Muscle of leg (tissue), 11 donors: ENCODE data around the gene LGALS7. TPM values are rescaled to one million over a fixed set of nuclear protein-coding genes. Genes with fewer than 3 reads are reported as not detected.

Experiments used
- DNase-seq: peaks from one replicate; pipeline ENCODE4 v3.0.0; 2013
- H3K27ac ChIP-seq: one replicate; pipeline ENCODE4 v1.5.1; 2013; ENCODE audit warnings: mild to moderate bottlenecking, low read length, control low read depth
- H3K27me3 ChIP-seq: one replicate; pipeline ENCODE4 v1.6.1; 2013; ENCODE audit warnings: low read length; ENCODE audit not compliant: control insufficient read depth, insufficient read depth
- H3K36me3 ChIP-seq: one replicate; pipeline ENCODE4 v1.6.1; 2013; ENCODE audit warnings: low read length; ENCODE audit not compliant: control insufficient read depth, insufficient read depth
- H3K4me1 ChIP-seq: one replicate; pipeline ENCODE4 v1.6.1; 2013; ENCODE audit warnings: low read length; ENCODE audit not compliant: control insufficient read depth, insufficient read depth
- H3K4me3 ChIP-seq: one replicate; pipeline ENCODE4 v1.5.1; 2013; ENCODE audit warnings: low read length, control low read depth
- H3K9me3 ChIP-seq: replicated peaks from 2 replicates; pipeline ENCODE4 v1.6.1; 2013; ENCODE audit warnings: low read depth, low read length; ENCODE audit not compliant: control insufficient read depth
- WGBS: methylation state at CpG from one replicate; pipeline ENCODE4 v1.1.5; 2013; ENCODE audit warnings: missing lambda C conversion rate; ENCODE audit not compliant: insufficient coverage; 5-methylcytosine and 5-hydroxymethylcytosine counted together
- polyA plus RNA-seq, 8 donors: library from polyadenylated mRNA; unstranded; fragments of 120-200 nt; gene quantifications; one replicate each; pipeline versions ENCODE4 v1.2.1 to v1.2.3, GENCODE V29; 2013; ENCODE audit warnings: inconsistent platforms in 1 of 8, low replicate concordance in 1 of 8; ENCODE audit not compliant: insufficient read length in 8 of 8, insufficient read depth in 1 of 8
- total RNA-seq: library from RNA; stranded (reverse); fragments of 120-200 nt; gene quantifications from one replicate; pipeline ENCODE4 v1.2.4, GENCODE V29; 2013

The LGALS7 gene
- total and polyA plus RNA-seq, 9 donors, result 0.22 to 1.1 (median 0.84) TPM; not detected in 3

DNA sequence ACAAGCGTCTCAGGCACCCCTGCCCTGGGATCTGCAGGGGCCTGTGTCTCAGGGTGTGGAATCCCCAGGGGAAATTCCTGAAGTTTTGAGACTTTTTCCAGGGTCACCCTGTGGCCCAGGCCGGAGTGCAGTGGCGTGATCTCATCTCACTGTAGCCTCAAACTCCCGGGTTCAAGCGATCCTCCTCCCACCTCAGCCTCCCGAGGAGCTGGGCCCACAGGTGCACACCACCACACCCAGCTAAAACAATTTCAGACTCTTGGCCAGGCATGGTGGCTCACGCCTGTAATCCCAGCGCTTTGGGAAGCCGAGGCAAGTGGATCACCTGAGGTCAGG is 33.1 kb downstream of the LGALS7 start:
- 83% methylated on average over 9 of the region's 9 CpGs for WGBS

DNA sequence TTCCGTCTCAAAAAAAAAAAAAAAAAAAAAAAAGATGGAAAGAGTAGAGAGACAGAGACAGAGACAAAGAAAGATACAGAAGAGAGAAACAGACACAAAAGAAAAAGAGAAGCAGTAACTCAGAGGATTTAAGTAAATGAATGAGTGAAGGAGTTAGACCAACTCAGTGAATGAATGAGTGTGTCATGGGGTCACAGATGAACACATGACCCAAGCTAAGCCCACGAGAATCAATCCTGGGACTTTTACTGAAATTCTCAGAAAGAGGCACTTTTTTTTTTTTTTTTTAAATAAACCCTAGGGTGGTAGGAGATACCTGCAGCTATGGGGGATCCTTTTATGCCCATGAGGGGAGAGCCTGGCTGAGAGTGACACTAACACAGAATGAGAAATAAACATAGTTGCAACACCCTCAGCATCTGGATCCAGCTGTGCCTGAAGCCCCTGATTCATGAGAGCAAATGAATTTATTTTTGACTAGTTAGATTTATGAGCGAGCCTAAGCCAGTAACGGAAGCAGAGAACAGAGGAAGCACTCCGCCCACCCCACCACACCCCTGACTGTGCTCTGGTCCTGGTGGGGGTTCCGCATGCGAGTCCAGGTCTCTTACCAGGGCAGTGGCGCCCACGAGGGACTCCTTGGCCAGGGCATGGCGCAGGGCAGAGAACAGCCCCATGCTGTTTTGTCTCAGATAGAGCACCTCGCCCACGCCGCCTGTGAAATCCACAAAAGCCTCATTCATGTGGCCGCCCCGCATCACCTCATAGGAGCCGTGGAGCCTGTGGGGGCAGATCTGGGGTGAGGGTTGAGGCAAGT is 33.7 kb downstream of the LGALS7 start:
- no peaks in the 10 kb centered on the region for H3K9me3 ChIP-seq
- no peak for DNase-seq
- H3K4me1 ChIP-seq, result peaks cover 13% of the 10 kb centered on the region
- H3K36me3 ChIP-seq, result no peaks in the 10 kb centered on the region
- H3K27me3 ChIP-seq, result peaks cover 8% of the 10 kb centered on the region
- H3K4me3 ChIP-seq, result no peak overlapping the region
- no peak overlapping the region for H3K27ac ChIP-seq
- 72% methylated on average over 4 of the region's 16 CpGs for WGBS

More for the DNA sequence above, 33.1 kb downstream of the LGALS7 start:
- no peak overlapping the region for H3K27ac ChIP-seq
- no peak overlapping the region for H3K4me3 ChIP-seq
- no peaks in the 10 kb centered on the region for H3K9me3 ChIP-seq
- H3K27me3 ChIP-seq, result peaks cover 8% of the 10 kb centered on the region
- no peaks in the 10 kb centered on the region for H3K36me3 ChIP-seq
- peaks cover 7% of the 10 kb centered on the region for H3K4me1 ChIP-seq
- DNase-seq, result no peak

- no peak overlapping the region for H3K4me3 ChIP-seq
- no peak for DNase-seq
- no peak overlapping the region for H3K27ac ChIP-seq
- 91% methylated on average over 10 of the region's 21 CpGs for WGBS
- H3K36me3 ChIP-seq, result no peaks in the 10 kb centered on the region
- peaks cover 23% of the 10 kb centered on the region for H3K4me1 ChIP-seq
- H3K9me3 ChIP-seq, result no peaks in the 10 kb centered on the region
- peaks cover 8% of the 10 kb centered on the region for H3K27me3 ChIP-seq
Measured at GRCh38 chr19:38737921-38738737, 35.2 kb downstream of the LGALS7 start.

DNA sequence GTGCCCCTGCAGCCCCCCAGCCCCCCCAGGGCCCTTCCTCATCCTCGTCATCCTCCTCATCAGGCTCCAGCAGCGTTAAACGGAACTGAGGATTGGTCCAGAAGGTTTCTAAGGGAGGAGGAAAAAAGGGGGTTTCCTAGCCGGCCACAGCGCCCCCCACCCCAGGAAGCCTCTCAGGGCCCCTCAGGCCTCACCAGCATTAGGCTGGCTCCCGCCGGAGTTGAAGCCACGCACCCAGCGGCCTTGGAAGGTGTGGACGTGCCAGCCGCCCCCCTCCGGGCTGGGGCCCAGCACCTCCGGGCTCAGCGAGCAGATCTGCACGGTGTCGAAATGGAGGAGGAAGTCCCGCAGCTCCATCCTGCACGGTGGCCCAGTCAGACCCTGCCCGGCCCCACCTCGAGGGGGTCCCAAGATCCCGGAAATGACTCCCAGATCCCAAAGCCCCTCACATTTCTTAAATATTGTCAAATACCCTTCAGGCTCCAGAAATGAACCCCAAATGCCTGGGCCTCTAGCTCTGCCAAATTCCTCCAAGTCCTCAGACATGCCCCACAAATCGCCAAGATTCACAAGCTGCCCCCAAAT is 35.9 kb downstream of the LGALS7 start:
- no peak overlapping the region for H3K4me3 ChIP-seq
- DNase-seq, result no peak
- H3K36me3 ChIP-seq, result peaks cover 3% of the 10 kb centered on the region

DNA sequence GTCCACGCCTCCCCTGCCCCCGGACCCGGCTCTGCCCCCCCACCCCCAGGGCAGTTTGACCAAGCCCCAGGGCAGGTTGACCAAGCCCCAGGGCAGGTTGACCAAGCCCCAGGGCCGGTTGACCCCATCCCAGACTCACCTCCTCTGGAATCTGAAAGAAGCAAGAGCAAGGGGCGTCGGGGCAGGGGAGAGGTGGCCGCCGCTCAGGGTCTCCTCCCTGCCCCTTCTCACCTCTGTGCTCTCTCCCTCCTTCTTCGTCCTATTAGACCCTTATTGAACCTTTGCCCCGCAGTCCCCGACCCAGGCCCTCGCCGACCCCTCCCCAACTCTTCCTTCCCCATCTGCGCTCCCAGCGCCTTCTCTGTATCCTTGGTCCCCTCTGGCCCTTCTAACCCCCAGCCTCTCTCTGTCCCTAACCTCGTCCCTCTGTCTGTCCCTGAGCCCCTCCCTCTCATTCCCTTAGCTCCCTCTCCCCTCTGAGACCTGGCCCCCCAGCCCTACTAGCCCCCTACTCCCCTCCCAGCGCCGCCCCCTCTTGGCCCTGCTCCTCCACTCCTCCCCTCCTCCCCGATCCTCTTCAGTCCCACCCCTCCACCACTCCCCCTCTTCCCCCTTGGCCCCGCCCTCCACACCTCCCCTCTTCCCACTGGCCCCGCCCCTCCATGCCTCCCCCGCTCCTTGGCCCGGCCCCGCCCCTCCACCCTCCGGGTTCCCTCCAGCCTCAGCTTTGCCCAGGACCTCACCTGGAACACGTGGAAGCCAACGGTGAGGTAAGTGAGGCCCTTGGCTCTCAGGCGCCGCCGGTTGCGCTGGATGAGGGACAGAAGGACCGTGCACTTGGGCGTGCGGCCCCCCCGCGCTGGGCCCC is 36.7 kb downstream of the LGALS7 start:
- no peak overlapping the region for H3K4me3 ChIP-seq
- 1% methylated on average over 22 of the region's 36 CpGs for WGBS
- no peak for DNase-seq

More for the DNA sequence above, 35.9 kb downstream of the LGALS7 start:
- WGBS, result 34% methylated on average over 15 of the region's 22 CpGs
- Histone ChIP-seq H3K9me3 (no peaks in the 10 kb centered on the region), H3K27me3 (peaks cover 8% of the 10 kb centered on the region), H3K4me1 (peaks cover 30% of the 10 kb centered on the region), H3K27ac (no peak overlapping the region)

DNA sequence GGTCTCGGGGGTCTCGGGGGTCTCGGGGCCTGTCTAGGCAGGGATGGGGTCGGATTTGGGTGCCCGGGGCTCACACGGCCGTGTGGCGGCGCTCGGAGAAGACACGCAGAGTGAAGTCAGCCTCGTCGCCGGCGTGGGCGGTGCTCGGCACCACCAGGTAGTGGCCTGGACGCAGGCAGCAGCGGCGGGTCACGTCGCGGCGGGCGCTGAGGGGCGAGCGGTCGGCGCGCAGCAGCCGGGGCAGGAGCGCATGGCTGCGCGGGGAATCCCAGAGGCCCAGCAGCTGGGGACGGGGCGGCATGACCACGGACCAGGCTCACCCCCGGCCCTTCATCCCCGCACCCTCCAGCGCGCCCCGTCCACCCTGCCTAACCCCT is 37.3 kb downstream of the LGALS7 start:
- H3K4me3 ChIP-seq, result no peak overlapping the region
- H3K27me3 ChIP-seq, result peaks cover 8% of the 10 kb centered on the region
- H3K36me3 ChIP-seq, result peaks cover 11% of the 10 kb centered on the region
- H3K27ac ChIP-seq, result no peak overlapping the region
- peaks cover 33% of the 10 kb centered on the region for H3K4me1 ChIP-seq
- no peak for DNase-seq
- H3K9me3 ChIP-seq, result no peaks in the 10 kb centered on the region
- 0% methylated on average over 24 of the region's 42 CpGs for WGBS

More for the DNA sequence above, 36.7 kb downstream of the LGALS7 start:
- Histone ChIP-seq H3K36me3 (peaks cover 4% of the 10 kb centered on the region), H3K27me3 (peaks cover 8% of the 10 kb centered on the region), H3K4me1 (peaks cover 33% of the 10 kb centered on the region), H3K27ac (no peak overlapping the region), H3K9me3 (no peaks in the 10 kb centered on the region)

DNA sequence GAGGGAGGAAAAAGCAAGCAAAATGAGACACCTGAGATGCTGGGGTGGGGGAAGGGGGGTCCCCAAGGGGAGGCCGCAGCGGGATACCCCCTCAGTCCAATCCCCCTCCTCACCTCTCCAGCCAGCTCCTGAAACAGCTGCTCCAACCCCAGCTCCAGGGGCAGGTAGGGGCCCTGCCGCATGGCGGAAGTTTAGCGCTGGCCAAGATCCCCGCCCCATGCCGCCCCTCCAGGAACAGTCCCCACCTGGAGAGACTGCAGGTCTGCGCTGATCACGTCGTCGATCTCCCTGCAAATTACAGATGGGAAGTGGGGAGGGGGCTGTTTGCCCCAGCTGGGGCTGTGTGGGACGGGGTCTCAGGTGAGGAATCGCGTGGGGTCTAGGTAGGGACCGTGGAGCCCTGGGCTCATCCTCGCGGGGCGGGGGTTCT is 38.0 kb downstream of the LGALS7 start:
- H3K4me3 ChIP-seq, result peak overlapping the region; percentile 13

GRCh38 chr19:38734426-38735256 is 38.7 kb downstream of the LGALS7 start:
- DNase-seq, result peak; percentile 23
- 52% methylated on average over 12 of the region's 13 CpGs for WGBS
- H3K36me3 ChIP-seq, result peaks cover 23% of the 10 kb centered on the region
- H3K27ac ChIP-seq, result peak overlapping the region; percentile 9
- no peaks in the 10 kb centered on the region for H3K9me3 ChIP-seq
- peaks cover 8% of the 10 kb centered on the region for H3K27me3 ChIP-seq
- H3K4me3 ChIP-seq, result no peak overlapping the region
- peaks cover 33% of the 10 kb centered on the region for H3K4me1 ChIP-seq

More for the DNA sequence above, 38.0 kb downstream of the LGALS7 start:
- DNase-seq, result peak; percentile 17
- Histone ChIP-seq H3K27me3 (peaks cover 8% of the 10 kb centered on the region), H3K36me3 (peaks cover 18% of the 10 kb centered on the region), H3K27ac (no peak overlapping the region), H3K4me1 (peaks cover 33% of the 10 kb centered on the region), H3K9me3 (no peaks in the 10 kb centered on the region)
- WGBS, result no CpG with 5 or more reads among the region's 18 CpGs

- Histone ChIP-seq H3K27ac (no peak overlapping the region), H3K27me3 (peaks cover 8% of the 10 kb centered on the region), H3K4me3 (no peak overlapping the region), H3K4me1 (peaks cover 33% of the 10 kb centered on the region), H3K9me3 (no peaks in the 10 kb centered on the region), H3K36me3 (peaks cover 27% of the 10 kb centered on the region)
- no CpG with 5 or more reads among the region's 4 CpGs for WGBS
- DNase-seq, result no peak
Measured at GRCh38 chr19:38734176-38734425, 39.2 kb downstream of the LGALS7 start.
